Pancreas (tissue), 10 donors: ENCODE measurements around the gene P3H2. TPM values are rescaled to one million over a fixed set of nuclear protein-coding genes. Genes with fewer than 3 reads are reported as not detected.

Experiments
- ATAC-seq, 4 donors: fragments of 200-7000 bp; cut with Tn5 transposase; one replicate each; pipeline versions ENCODE4 v1.8.0 to v1.9.1; 2020; ENCODE audit warnings: mild to moderate bottlenecking in 4 of 4, moderate library complexity in 4 of 4
- DNase-seq, 6 donors: peaks; one replicate each; pipeline ENCODE4 v3.0.0-alpha.2; 2020
- FAIRE-seq: peaks from 2 replicates; lab custom pipeline; 2012; peaks lifted over from hg19 to GRCh38; lab: Jason Lieb, UNC
- H3K27ac ChIP-seq, 4 donors: fragments of 200-600 bp; sonication (generic); 1 replicate in 3 of 4; 2 replicates in 1 of 4; pipeline versions ENCODE4 v1.5.0 to v1.8.0; 2020
- H3K27me3 ChIP-seq, 4 donors: fragments of 200-600 bp; one replicate each; pipeline ENCODE4 v1.8.0; 2021
- H3K36me3 ChIP-seq, 3 donors: fragments of 200-600 bp; sonication (generic) in 1 of 3; one replicate each; pipeline versions ENCODE4 v1.5.0 to v1.8.0; 2020 to 2021
- H3K4me1 ChIP-seq, 3 donors: fragments of 200-600 bp; one replicate each; pipeline ENCODE4 v1.8.0; 2021
- H3K4me3 ChIP-seq, 4 donors: fragments of 200-600 bp; sonication (generic) in 2 of 4; one replicate each; pipeline versions ENCODE4 v1.5.0 to v1.8.0; 2020 to 2021
- H3K9me3 ChIP-seq, 4 donors: fragments of 200-600 bp; one replicate each; pipeline ENCODE4 v1.8.0; 2021
- WGBS, 2 donors: extraction: QIAGEN DNeasy Blood & Tissue Kit; methylation state at CpG; one replicate each; pipeline ENCODE4 v1.1.7; 2013; 5-methylcytosine and 5-hydroxymethylcytosine counted together
- intact Hi-C, 3 donors: fragments of 100-400 bp; cut with DNase I; formaldehyde crosslinking; loops; one replicate each; pipeline versions ENCODE4 v1.11.1 to v1.14.2; 2022
- polyA plus RNA-seq, 2 donors: library from polyadenylated mRNA; stranded (reverse); fragments of 200-250 nt; gene quantifications; one replicate each; pipeline ENCODE4 v1.2.3, GENCODE V29; 2013
- total RNA-seq, 6 donors: library from RNA; stranded (reverse); fragmentation: NEBNext Ultra II Directional in 4 of 6; extraction: Animal tissue kit (Norgen Biotek cat#: 25700) in 4 of 6; gene quantifications; one replicate each; pipeline versions ENCODE4 v1.2.1 to v1.2.4, GENCODE V29; 2021 to 2023
- TF ChIP-seq, protein P1 (sequence below), 4 donors: fragments of 200-600 bp; sonication (generic) in 3 of 4; IDR thresholded peaks; one replicate each; pipeline versions ENCODE4 v1.5.0 to v1.8.0; 2021; ENCODE audit warnings: antibody characterized with exemption in 4 of 4
- donor health status: healthy with polysubstance abuse.
- donor health status: DM: no; HTN: no; CAD: no; lungs with moderate emphysema.
- donor health status: DM: no; HTN: no; CAD: no.
- donor health status: control.
- donor health status: control.
- donor health status: Bipolar disorder and iron deficiency.
- donor health status: DM: yes; HTN: yes; CAD: no.
- donor health status: DM: no; HTN: no; CAD: no.
- donor health status: DM: no; HTN: no; CAD: no.
- donor health status: DM: yes; HTN: yes; CAD: no.

P3H2 gene
- total and polyA plus RNA-seq, 8 donors = 1.2 to 5.7 (median 4.4) TPM

DNA sequence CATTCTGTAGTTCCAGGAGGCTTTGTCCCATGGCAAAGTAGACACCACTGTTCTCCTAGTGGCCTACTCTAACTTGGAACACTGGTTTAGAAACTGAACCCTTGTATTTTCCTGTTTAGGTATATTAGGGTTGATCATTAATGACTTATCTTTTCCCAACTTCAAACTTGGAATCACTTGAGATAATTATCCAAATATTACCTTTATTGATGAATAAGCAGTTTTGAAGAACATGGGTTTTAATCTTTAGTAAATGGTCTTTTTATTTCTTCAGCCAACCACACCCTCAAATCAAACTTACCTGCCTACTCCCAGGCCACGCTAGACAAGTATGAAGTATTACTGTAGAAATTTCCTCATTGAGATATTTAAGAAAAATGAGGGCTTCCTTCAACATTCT is 6.5 kb upstream of the P3H2 start:
- H3K36me3 ChIP-seq = no peaks in the 10 kb centered on the region
- H3K4me3 ChIP-seq = no peak overlapping the region
- H3K27ac ChIP-seq = no peak overlapping the region
- intact Hi-C loops = no loop called here
- TF ChIP-seq, protein P1, sequence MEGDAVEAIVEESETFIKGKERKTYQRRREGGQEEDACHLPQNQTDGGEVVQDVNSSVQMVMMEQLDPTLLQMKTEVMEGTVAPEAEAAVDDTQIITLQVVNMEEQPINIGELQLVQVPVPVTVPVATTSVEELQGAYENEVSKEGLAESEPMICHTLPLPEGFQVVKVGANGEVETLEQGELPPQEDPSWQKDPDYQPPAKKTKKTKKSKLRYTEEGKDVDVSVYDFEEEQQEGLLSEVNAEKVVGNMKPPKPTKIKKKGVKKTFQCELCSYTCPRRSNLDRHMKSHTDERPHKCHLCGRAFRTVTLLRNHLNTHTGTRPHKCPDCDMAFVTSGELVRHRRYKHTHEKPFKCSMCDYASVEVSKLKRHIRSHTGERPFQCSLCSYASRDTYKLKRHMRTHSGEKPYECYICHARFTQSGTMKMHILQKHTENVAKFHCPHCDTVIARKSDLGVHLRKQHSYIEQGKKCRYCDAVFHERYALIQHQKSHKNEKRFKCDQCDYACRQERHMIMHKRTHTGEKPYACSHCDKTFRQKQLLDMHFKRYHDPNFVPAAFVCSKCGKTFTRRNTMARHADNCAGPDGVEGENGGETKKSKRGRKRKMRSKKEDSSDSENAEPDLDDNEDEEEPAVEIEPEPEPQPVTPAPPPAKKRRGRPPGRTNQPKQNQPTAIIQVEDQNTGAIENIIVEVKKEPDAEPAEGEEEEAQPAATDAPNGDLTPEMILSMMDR (IDR thresholded peaks at IDR 0.05) = no peak
- DNase-seq = no peak
- no peaks in the 10 kb centered on the region for H3K27me3 ChIP-seq
- H3K4me1 ChIP-seq = no peaks in the 10 kb centered on the region
- no peaks in the 10 kb centered on the region for H3K9me3 ChIP-seq
- no peak for ATAC-seq
- WGBS, 2 donors = 68 to 73% methylated on average over 1 of the region's 1 CpG
- no peak for FAIRE-seq

DNA sequence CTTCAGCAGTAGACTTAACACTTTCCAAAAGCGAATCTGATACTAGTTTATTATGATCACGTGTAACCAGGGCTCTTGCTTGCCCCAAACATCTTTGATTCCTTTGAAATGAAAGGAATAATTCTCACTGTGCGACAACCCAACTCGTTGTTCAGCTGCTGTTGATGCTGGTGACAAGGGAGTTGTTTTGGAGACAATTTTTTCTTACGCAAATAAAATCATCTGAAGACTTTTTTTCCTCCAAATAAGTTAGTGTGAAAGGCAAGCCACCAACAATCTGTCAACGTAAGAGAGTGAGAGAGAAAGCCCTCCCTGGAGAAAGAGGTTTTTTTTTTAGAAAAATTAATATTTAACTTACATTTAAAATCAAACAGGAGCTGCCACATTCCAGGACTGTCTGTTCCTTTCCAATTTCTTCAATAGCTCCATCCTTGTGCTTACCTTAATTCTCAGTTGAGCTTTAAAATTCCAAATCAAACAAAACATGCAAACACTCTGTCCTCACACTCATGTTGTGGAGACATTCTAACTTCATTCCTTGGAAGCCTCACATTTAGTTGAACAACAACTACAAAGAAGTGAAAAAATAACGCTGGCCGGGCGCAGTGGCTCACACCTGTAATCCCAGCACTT is 4.9 kb upstream of the P3H2 start:
- TF ChIP-seq, protein P1 (IDR thresholded peaks at IDR 0.05) = no peak
- Histone ChIP-seq H3K4me3 (no peak overlapping the region), H3K27me3 (no peaks in the 10 kb centered on the region), H3K27ac (peak overlapping the region in 2 of 4 donors; percentile 5 to 35), H3K36me3 (no peaks in the 10 kb centered on the region), H3K4me1 (no peaks in the 10 kb centered on the region), H3K9me3 (no peaks in the 10 kb centered on the region)
- FAIRE-seq (no peak), ATAC-seq (peak in 1 of 4 donors; percentile 9), DNase-seq (no peak)
- 44 to 47% methylated on average over 9 of the region's 9 CpGs for WGBS, 2 donors
- intact Hi-C loops = no loop called here

DNA sequence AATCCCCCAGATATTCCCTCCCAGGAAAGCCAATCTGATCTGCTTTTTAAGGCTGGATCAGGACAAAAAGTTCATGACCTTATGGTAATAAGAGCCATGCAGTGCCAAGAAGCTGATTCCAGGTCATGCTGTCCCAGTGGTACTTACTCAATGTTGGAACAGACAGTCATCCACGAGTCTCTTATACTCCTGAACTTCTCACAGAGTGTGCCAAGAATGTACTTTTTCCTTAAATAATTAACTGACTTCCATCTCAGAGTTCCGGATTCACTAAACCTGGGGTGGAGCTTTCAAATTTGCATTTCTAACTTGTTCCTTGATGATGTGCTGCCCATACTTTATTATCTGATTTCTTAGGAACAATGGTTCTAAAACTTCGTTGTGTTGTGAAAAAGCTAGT is 3.4 kb upstream of the P3H2 start:
- TF ChIP-seq, protein P1 (IDR thresholded peaks at IDR 0.05) = no peak
- no peak for FAIRE-seq
- Histone ChIP-seq H3K4me3 (no peak overlapping the region), H3K36me3 (no peaks in the 10 kb centered on the region), H3K4me1 (no peaks in the 10 kb centered on the region), H3K27me3 (no peaks in the 10 kb centered on the region), H3K9me3 (no peaks in the 10 kb centered on the region), H3K27ac (no peak overlapping the region)
- DNase-seq = no peak
- WGBS, 2 donors = 35 to 41% methylated on average over 3 of the region's 3 CpGs
- ATAC-seq = no peak
- intact Hi-C loops = no loop called here

DNA sequence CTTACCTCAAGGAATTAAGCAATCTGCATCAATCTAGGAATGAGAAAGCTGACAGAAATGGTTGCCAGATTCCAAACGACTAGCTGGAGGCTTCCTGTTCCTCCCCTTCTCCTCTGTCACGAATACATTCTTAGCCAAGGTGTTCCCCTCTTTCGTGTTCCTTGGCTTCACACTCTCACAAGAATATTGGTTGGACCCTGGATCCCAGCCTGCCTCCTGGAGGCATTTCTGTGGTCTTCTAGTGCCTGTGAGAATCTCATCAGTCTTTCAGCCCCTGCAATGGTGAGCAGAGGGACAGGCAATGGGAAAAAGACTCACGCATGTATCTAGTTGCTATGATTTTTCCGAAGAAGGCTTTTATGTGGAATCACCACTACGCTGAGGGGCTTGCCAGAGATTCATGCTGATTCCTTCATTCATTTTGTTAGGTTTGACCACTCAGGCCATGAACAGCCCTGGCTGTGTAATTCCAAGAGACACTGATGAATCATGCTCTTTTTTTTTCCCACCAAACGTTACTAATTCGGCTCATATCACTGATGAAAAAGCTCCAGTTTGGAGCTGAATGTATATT is 1.6 kb upstream of the P3H2 start:
- no peak for DNase-seq
- 62 to 71% methylated on average over 8 of the region's 8 CpGs for WGBS, 2 donors
- Histone ChIP-seq H3K4me3 (no peak overlapping the region), H3K27me3 (no peaks in the 10 kb centered on the region), H3K36me3 (no peaks in the 10 kb centered on the region), H3K4me1 (no peaks in the 10 kb centered on the region), H3K9me3 (no peaks in the 10 kb centered on the region), H3K27ac (no peak overlapping the region)
- ATAC-seq = no peak
- TF ChIP-seq, protein P1 (IDR thresholded peaks at IDR 0.05) = no peak
- no peak for FAIRE-seq
- intact Hi-C loops = no loop called here

DNA sequence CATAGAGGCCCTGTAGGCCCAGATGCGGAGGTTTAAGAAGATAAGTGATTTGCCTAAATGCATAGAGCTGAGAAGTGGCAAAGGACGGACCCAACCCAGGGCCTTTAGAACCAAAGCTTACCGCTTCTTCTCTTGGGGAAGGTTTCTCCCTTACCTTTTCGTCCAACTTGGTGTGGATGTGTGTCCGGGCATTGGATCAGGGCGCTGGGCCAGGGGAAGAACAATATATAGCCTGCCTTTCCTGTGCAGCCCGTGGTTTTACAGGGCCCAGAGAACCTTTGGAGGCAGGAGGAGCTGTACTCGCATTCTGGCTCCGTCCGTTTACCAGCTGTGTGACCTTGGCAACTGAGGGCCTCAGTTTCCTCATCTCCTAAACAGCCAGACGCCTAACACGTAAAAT is 686 bp upstream of the P3H2 start:
- H3K4me3 ChIP-seq = peak overlapping the region in 1 of 4 donors; percentile 84
- 81 to 91% methylated on average over 12 of the region's 12 CpGs for WGBS, 2 donors
- H3K4me1 ChIP-seq = no peaks in the 10 kb centered on the region
- FAIRE-seq = no peak
- no peak for ATAC-seq
- no peaks in the 10 kb centered on the region for H3K27me3 ChIP-seq
- DNase-seq = no peak
- H3K9me3 ChIP-seq = no peaks in the 10 kb centered on the region
- peak overlapping the region in 1 of 4 donors; percentile 70 for H3K27ac ChIP-seq
- TF ChIP-seq, protein P1 (IDR thresholded peaks at IDR 0.05) = no peak
- intact Hi-C loops = no loop called here
- H3K36me3 ChIP-seq = no peaks in the 10 kb centered on the region
